Measurements from ENCODE around the gene ANKMY1. TPM values are rescaled to one million over a fixed set of nuclear protein-coding genes. Genes with fewer than 3 reads are reported as not detected.

The ANKMY1 gene
- total RNA-seq, 1 donor from 2014 or later, result 13.0 TPM

DNA sequence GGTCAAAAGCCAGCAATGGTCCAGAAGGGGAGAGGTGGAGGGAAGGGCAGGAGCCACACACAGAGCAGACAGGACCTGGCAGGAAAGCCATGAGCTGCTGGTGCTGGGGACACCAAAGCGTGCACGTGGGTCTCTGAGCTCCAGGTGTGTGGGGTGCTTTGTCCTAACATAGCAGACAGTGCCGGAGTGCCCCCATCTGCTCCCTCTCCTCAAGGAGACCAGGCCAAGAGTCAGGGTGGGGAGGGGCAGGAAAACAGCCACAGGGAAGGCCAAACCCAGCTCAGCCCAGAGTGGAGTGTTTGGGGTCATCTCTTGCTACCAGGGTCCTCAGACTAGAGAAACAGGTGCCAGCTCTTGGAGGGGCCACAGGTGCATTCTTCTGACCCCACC is 126.5 kb downstream of the ANKMY1 start:
- Mint-ChIP-seq H3K4me1 (peaks cover 8% of the 10 kb centered on the region), H3K27ac (ENCODE audit: unreplicated experiment) (no peak overlapping the region), H3K27me3 (ENCODE audit: low read depth) (peaks cover 3% of the 10 kb centered on the region), H3K4me3 (peak overlapping the region; percentile 61), H3K36me3 (ENCODE audit: low read depth) (no peaks in the 10 kb centered on the region), H3K9me3 (no peaks in the 10 kb centered on the region)
- DNase-seq (ENCODE audit: low read depth, low spot score), result no peak
- no peak for TF ChIP-seq CTCF (conservative IDR thresholded peaks at IDR 0.05)

- peak overlapping the region; percentile 61 for H3K4me3 Mint-ChIP-seq
- no peaks in the 10 kb centered on the region for H3K9me3 Mint-ChIP-seq
- no peaks in the 10 kb centered on the region for H3K36me3 Mint-ChIP-seq (ENCODE audit: low read depth)
- peaks cover 3% of the 10 kb centered on the region for H3K27me3 Mint-ChIP-seq (ENCODE audit: low read depth)
- TF ChIP-seq CTCF (conservative IDR thresholded peaks at IDR 0.05), result no peak
- no peak for DNase-seq (ENCODE audit: low read depth, low spot score)
- H3K4me1 Mint-ChIP-seq, result peaks cover 8% of the 10 kb centered on the region
- no peak overlapping the region for H3K27ac Mint-ChIP-seq (ENCODE audit: unreplicated experiment)
These were observed 127.2 kb downstream of the ANKMY1 start for GRCh38 chr2:240430595-240430994.

- no peak overlapping the region for H3K4me3 Mint-ChIP-seq
- TF ChIP-seq CTCF (conservative IDR thresholded peaks at IDR 0.05), result no peak
- peaks cover 3% of the 10 kb centered on the region for H3K27me3 Mint-ChIP-seq (ENCODE audit: low read depth)
- no peaks in the 10 kb centered on the region for H3K36me3 Mint-ChIP-seq (ENCODE audit: low read depth)
- no peak overlapping the region for H3K27ac Mint-ChIP-seq (ENCODE audit: unreplicated experiment)
- H3K4me1 Mint-ChIP-seq, result peaks cover 8% of the 10 kb centered on the region
- no peak for DNase-seq (ENCODE audit: low read depth, low spot score)
- H3K9me3 Mint-ChIP-seq, result no peaks in the 10 kb centered on the region
These were observed 127.8 kb downstream of the ANKMY1 start for GRCh38 chr2:240429872-240430491.

Small RNA genes within 50 kb of the gene (microRNA-seq; reads per million reads assigned to microRNA genes)
- 12,128 reads per million, percentile 95 among the genes with 10 or more reads in this experiment for gene MIR149

Other genes starting within 250 kb of the ANKMY1 start
- 88.6 and 89.9 TPM in 2 replicates for gene GPC1, start 122.3 kb downstream of the ANKMY1 start, total RNA-seq
- gene DUSP28, start 2.4 kb upstream of the ANKMY1 start, total RNA-seq, result 5.0 and 6.1 TPM in 2 replicates
- gene RNPEPL1, start 10.5 kb upstream of the ANKMY1 start, total RNA-seq, result 36.1 and 37.1 TPM in 2 replicates
- 57.7 and 62.7 TPM in 2 replicates for gene CAPN10, start 28.7 kb upstream of the ANKMY1 start, total RNA-seq
- gene GPR35, start 67.5 kb upstream of the ANKMY1 start, total RNA-seq, result 1.7 and 2.0 TPM in 2 replicates
- not detected in 2 replicates for gene AQP12B, start 124.9 kb upstream of the ANKMY1 start, total RNA-seq
- not detected in 2 replicates for gene AQP12A, start 133.9 kb upstream of the ANKMY1 start, total RNA-seq

Data from neural crest cell (in vitro differentiated cells).